Measurements from ENCODE around the gene CCL11. TPM values are rescaled to one million over a fixed set of nuclear protein-coding genes. Genes with fewer than 3 reads are reported as not detected.

The CCL11 gene
- total and polyA plus RNA-seq, 2 donors = 0.33 to 0.87 TPM

DNA sequence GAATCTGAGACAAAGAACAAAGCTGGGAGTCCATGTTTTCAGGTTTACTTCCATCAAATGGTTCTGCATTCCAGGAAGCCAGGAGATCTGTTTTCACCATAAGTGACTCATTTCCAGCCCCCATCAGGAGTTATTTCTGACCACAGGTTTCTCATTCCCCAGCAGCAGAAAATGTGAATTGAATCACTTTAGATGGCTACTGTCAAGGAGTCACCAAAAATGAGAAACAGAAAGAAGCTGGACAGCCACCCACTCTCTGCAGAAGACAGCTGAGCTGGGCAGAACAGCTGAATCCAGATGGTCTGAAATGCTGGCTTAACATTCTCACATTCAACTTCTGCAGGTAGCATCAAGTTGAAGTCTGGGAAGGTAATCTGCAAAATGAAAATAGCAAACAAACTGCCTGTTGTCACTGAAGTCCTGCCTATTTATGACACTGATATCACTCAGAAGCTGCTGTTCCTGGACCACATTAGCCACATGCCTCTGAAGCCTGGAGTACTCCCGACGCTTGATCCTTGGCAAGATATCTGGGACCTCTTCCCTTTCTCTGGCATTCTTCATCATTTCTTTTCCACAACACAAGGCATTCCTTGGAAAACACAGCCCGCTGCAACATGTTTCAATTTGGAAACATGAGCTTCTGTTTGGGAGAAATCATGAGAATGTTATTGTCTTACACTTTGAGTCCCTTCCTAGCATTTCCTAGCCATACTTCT is 15.3 kb downstream of the CCL11 start:
- Histone ChIP-seq H3K27me3 (ENCODE audit: control insufficient read depth in 2 of 2, insufficient read depth in 1 of 2, low read length in 1 of 2) (no peaks in the 10 kb centered on the region), H3K4me1 (ENCODE audit: control insufficient read depth in 2 of 2, insufficient read depth in 2 of 2, low read length in 2 of 2) (peaks cover 0 to 8% of the 10 kb centered on the region in 2 donors), H3K27ac (ENCODE audit: low read depth in 1 of 2, low read length in 1 of 2) (peak overlapping the region in 1 of 2 donors; percentile 57), H3K9me3 (ENCODE audit: control insufficient read depth in 2 of 2, insufficient read depth in 1 of 2, low read length in 1 of 2) (no peaks in the 10 kb centered on the region), H3K4me3 (ENCODE audit: low read length in 2 of 2) (no peak overlapping the region), H3K36me3 (ENCODE audit: control insufficient read depth in 2 of 2, insufficient read depth in 2 of 2, low read length in 1 of 2) (no peaks in the 10 kb centered on the region)
- 91% methylated on average over 3 of the region's 3 CpGs for WGBS
- no peak for DNase-seq (ENCODE audit: low read depth in 6 of 9, low spot score in 9 of 9)

DNA sequence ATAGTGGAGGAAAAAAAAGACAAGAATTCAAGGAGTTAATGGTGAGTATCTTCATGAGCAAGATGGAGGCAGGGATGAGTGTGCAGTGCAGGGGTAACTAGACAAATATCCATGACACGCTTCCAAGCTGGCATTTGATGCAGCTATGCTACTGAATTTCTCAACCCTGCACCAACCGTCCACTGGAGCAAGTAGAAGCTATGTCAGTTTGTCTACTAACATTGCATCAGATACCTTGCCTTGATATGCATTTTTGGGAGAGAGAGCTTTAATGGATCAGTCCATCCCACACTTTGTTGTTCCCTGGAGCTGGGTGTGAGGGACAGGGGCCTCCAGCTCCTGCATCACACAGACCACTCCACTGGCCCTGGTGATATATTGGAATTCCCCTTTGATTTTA is 16.4 kb downstream of the CCL11 start:
- 96% methylated on average over 2 of the region's 2 CpGs for WGBS
- no peak overlapping the region for H3K27ac ChIP-seq (ENCODE audit: low read depth in 1 of 2, low read length in 1 of 2)
- no peaks in the 10 kb centered on the region for H3K27me3 ChIP-seq (ENCODE audit: control insufficient read depth in 2 of 2, insufficient read depth in 1 of 2, low read length in 1 of 2)
- peaks cover 0 to 10% of the 10 kb centered on the region in 2 donors for H3K4me1 ChIP-seq (ENCODE audit: control insufficient read depth in 2 of 2, insufficient read depth in 2 of 2, low read length in 2 of 2)
- no peaks in the 10 kb centered on the region for H3K36me3 ChIP-seq (ENCODE audit: control insufficient read depth in 2 of 2, insufficient read depth in 2 of 2, low read length in 1 of 2)
- no peak for DNase-seq (ENCODE audit: low read depth in 6 of 9, low spot score in 9 of 9)
- no peak overlapping the region for H3K4me3 ChIP-seq (ENCODE audit: low read length in 2 of 2)
- H3K9me3 ChIP-seq (ENCODE audit: control insufficient read depth in 2 of 2, insufficient read depth in 1 of 2, low read length in 1 of 2) = no peaks in the 10 kb centered on the region

- 96% methylated on average over 1 of the region's 1 CpG for WGBS
- Histone ChIP-seq H3K27me3 (ENCODE audit: control insufficient read depth in 2 of 2, insufficient read depth in 1 of 2, low read length in 1 of 2) (no peaks in the 10 kb centered on the region), H3K36me3 (ENCODE audit: control insufficient read depth in 2 of 2, insufficient read depth in 2 of 2, low read length in 1 of 2) (no peaks in the 10 kb centered on the region)
These were observed 17.1 kb downstream of the CCL11 start for GRCh38 chr17:34302636-34303035.

DNA sequence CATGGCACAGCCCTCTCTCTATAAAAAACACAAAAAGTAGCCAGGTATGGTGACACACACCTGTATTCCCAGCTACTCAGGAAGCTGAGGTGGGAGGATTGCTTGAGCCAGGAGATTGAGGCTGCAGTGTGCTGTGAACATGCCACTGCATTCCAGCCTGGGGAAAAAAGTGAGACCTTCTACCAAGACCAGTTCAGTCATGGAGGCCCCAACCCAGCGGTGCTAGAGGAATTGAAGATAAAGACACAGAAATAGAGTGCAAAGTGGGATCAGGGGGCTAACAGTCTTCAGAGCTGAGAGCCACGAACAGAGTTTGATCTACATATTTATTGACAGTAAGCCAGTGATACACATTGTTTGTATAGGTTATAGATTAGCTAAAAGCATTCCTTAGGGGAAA is 18.1 kb downstream of the CCL11 start:
- Histone ChIP-seq H3K9me3 (ENCODE audit: control insufficient read depth in 2 of 2, insufficient read depth in 1 of 2, low read length in 1 of 2) (no peaks in the 10 kb centered on the region), H3K27me3 (ENCODE audit: control insufficient read depth in 2 of 2, insufficient read depth in 1 of 2, low read length in 1 of 2) (no peaks in the 10 kb centered on the region), H3K36me3 (ENCODE audit: control insufficient read depth in 2 of 2, insufficient read depth in 2 of 2, low read length in 1 of 2) (no peaks in the 10 kb centered on the region), H3K4me1 (ENCODE audit: control insufficient read depth in 2 of 2, insufficient read depth in 2 of 2, low read length in 2 of 2) (peaks cover 0 to 10% of the 10 kb centered on the region in 2 donors), H3K27ac (ENCODE audit: low read depth in 1 of 2, low read length in 1 of 2) (no peak overlapping the region), H3K4me3 (ENCODE audit: low read length in 2 of 2) (no peak overlapping the region)
- 97% methylated on average over 2 of the region's 2 CpGs for WGBS
- DNase-seq (ENCODE audit: low read depth in 6 of 9, low spot score in 9 of 9) = no peak

More at GRCh38 chr17:34302636-34303035, 17.1 kb downstream of the CCL11 start:
- no peak overlapping the region for H3K27ac ChIP-seq (ENCODE audit: low read depth in 1 of 2, low read length in 1 of 2)
- H3K9me3 ChIP-seq (ENCODE audit: control insufficient read depth in 2 of 2, insufficient read depth in 1 of 2, low read length in 1 of 2) = no peaks in the 10 kb centered on the region
- peaks cover 0 to 10% of the 10 kb centered on the region in 2 donors for H3K4me1 ChIP-seq (ENCODE audit: control insufficient read depth in 2 of 2, insufficient read depth in 2 of 2, low read length in 2 of 2)
- no peak for DNase-seq (ENCODE audit: low read depth in 6 of 9, low spot score in 9 of 9)
- no peak overlapping the region for H3K4me3 ChIP-seq (ENCODE audit: low read length in 2 of 2)

GRCh38 chr17:34305061-34305460 is 19.5 kb downstream of the CCL11 start:
- Histone ChIP-seq H3K27me3 (ENCODE audit: control insufficient read depth in 2 of 2, insufficient read depth in 1 of 2, low read length in 1 of 2) (no peaks in the 10 kb centered on the region), H3K4me1 (ENCODE audit: control insufficient read depth in 2 of 2, insufficient read depth in 2 of 2, low read length in 2 of 2) (peaks cover 0 to 6% of the 10 kb centered on the region in 2 donors), H3K36me3 (ENCODE audit: control insufficient read depth in 2 of 2, insufficient read depth in 2 of 2, low read length in 1 of 2) (no peaks in the 10 kb centered on the region), H3K9me3 (ENCODE audit: control insufficient read depth in 2 of 2, insufficient read depth in 1 of 2, low read length in 1 of 2) (no peaks in the 10 kb centered on the region), H3K4me3 (ENCODE audit: low read length in 2 of 2) (no peak overlapping the region), H3K27ac (ENCODE audit: low read depth in 1 of 2, low read length in 1 of 2) (no peak overlapping the region)
- over 99% methylated on average over 4 of the region's 4 CpGs for WGBS
- DNase-seq (ENCODE audit: low read depth in 6 of 9, low spot score in 9 of 9) = no peak

GRCh38 chr17:34305606-34306005 is 20.1 kb downstream of the CCL11 start:
- H3K4me3 ChIP-seq (ENCODE audit: low read length in 2 of 2) = no peak overlapping the region
- no peak for DNase-seq (ENCODE audit: low read depth in 6 of 9, low spot score in 9 of 9)

GRCh38 chr17:34306466-34306865 is 20.9 kb downstream of the CCL11 start:
- no peaks in the 10 kb centered on the region for H3K27me3 ChIP-seq (ENCODE audit: control insufficient read depth in 2 of 2, insufficient read depth in 1 of 2, low read length in 1 of 2)
- H3K4me3 ChIP-seq (ENCODE audit: low read length in 2 of 2) = no peak overlapping the region
- DNase-seq (ENCODE audit: low read depth in 6 of 9, low spot score in 9 of 9) = no peak
- H3K36me3 ChIP-seq (ENCODE audit: control insufficient read depth in 2 of 2, insufficient read depth in 2 of 2, low read length in 1 of 2) = no peaks in the 10 kb centered on the region
- H3K4me1 ChIP-seq (ENCODE audit: control insufficient read depth in 2 of 2, insufficient read depth in 2 of 2, low read length in 2 of 2) = peaks cover 0 to 6% of the 10 kb centered on the region in 2 donors
- H3K27ac ChIP-seq (ENCODE audit: low read depth in 1 of 2, low read length in 1 of 2) = no peak overlapping the region
- H3K9me3 ChIP-seq (ENCODE audit: control insufficient read depth in 2 of 2, insufficient read depth in 1 of 2, low read length in 1 of 2) = no peaks in the 10 kb centered on the region
- 96% methylated on average over 3 of the region's 3 CpGs for WGBS

More at GRCh38 chr17:34305606-34306005, 20.1 kb downstream of the CCL11 start:
- peaks cover 0 to 6% of the 10 kb centered on the region in 2 donors for H3K4me1 ChIP-seq (ENCODE audit: control insufficient read depth in 2 of 2, insufficient read depth in 2 of 2, low read length in 2 of 2)
- no peak overlapping the region for H3K27ac ChIP-seq (ENCODE audit: low read depth in 1 of 2, low read length in 1 of 2)
- H3K27me3 ChIP-seq (ENCODE audit: control insufficient read depth in 2 of 2, insufficient read depth in 1 of 2, low read length in 1 of 2) = no peaks in the 10 kb centered on the region
- no peaks in the 10 kb centered on the region for H3K9me3 ChIP-seq (ENCODE audit: control insufficient read depth in 2 of 2, insufficient read depth in 1 of 2, low read length in 1 of 2)
- no peaks in the 10 kb centered on the region for H3K36me3 ChIP-seq (ENCODE audit: control insufficient read depth in 2 of 2, insufficient read depth in 2 of 2, low read length in 1 of 2)

DNA sequence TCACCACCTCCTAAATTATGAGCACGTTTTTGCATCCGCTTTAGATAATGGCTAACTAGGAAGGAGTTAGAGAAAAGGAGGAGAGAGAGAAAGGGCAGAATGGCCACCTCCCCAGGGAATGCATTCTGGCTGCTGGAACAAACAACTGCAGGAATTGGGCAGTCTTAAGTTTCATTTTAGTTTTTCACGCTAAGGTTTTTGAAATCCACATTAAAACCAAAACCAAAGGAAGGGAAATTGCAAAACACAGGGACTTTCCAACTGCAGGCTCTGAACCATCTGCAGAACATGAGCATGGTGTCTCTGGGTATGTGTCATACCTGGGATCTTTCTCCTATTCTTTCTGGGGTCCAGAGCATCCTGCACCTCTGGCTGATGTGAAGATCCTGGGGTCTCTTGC is 21.6 kb downstream of the CCL11 start:
- 69% methylated on average over 3 of the region's 3 CpGs for WGBS
- H3K27me3 ChIP-seq (ENCODE audit: control insufficient read depth in 2 of 2, insufficient read depth in 1 of 2, low read length in 1 of 2) = no peaks in the 10 kb centered on the region
- H3K36me3 ChIP-seq (ENCODE audit: control insufficient read depth in 2 of 2, insufficient read depth in 2 of 2, low read length in 1 of 2) = no peaks in the 10 kb centered on the region
- H3K4me3 ChIP-seq (ENCODE audit: low read length in 2 of 2) = no peak overlapping the region
- peak in 2 of 9 donors; percentile 10 to 34 for DNase-seq (ENCODE audit: low read depth in 6 of 9, low spot score in 9 of 9)
- peak overlapping the region in 1 of 2 donors; percentile 28 for H3K27ac ChIP-seq (ENCODE audit: low read depth in 1 of 2, low read length in 1 of 2)
- H3K9me3 ChIP-seq (ENCODE audit: control insufficient read depth in 2 of 2, insufficient read depth in 1 of 2, low read length in 1 of 2) = no peaks in the 10 kb centered on the region
- peaks cover 0 to 6% of the 10 kb centered on the region in 2 donors for H3K4me1 ChIP-seq (ENCODE audit: control insufficient read depth in 2 of 2, insufficient read depth in 2 of 2, low read length in 2 of 2)

GRCh38 chr17:34308371-34308770 is 22.8 kb downstream of the CCL11 start:
- H3K27ac ChIP-seq (ENCODE audit: low read depth in 1 of 2, low read length in 1 of 2) = no peak overlapping the region
- H3K9me3 ChIP-seq (ENCODE audit: control insufficient read depth in 2 of 2, insufficient read depth in 1 of 2, low read length in 1 of 2) = no peaks in the 10 kb centered on the region
- no peaks in the 10 kb centered on the region for H3K27me3 ChIP-seq (ENCODE audit: control insufficient read depth in 2 of 2, insufficient read depth in 1 of 2, low read length in 1 of 2)
- peaks cover 0 to 6% of the 10 kb centered on the region in 2 donors for H3K4me1 ChIP-seq (ENCODE audit: control insufficient read depth in 2 of 2, insufficient read depth in 2 of 2, low read length in 2 of 2)
- DNase-seq (ENCODE audit: low read depth in 6 of 9, low spot score in 9 of 9) = no peak
- H3K4me3 ChIP-seq (ENCODE audit: low read length in 2 of 2) = no peak overlapping the region
- no peaks in the 10 kb centered on the region for H3K36me3 ChIP-seq (ENCODE audit: control insufficient read depth in 2 of 2, insufficient read depth in 2 of 2, low read length in 1 of 2)
